HG02938 (cell line): ENCODE results near the gene SOX4.

ENCODE experiments used
- ATAC-seq: cut with Tn5 transposase; IDR thresholded peaks from one replicate; pipeline ENCODE4 v1.9.1; 2021; ENCODE audit warnings: mild to moderate bottlenecking, moderate library complexity; ENCODE audit not compliant: unreplicated experiment

Gene SOX4

GRCh38 chr6:21592953-21593352 is 598 bp upstream of the SOX4 start:
- ATAC-seq, result no peak

DNA sequence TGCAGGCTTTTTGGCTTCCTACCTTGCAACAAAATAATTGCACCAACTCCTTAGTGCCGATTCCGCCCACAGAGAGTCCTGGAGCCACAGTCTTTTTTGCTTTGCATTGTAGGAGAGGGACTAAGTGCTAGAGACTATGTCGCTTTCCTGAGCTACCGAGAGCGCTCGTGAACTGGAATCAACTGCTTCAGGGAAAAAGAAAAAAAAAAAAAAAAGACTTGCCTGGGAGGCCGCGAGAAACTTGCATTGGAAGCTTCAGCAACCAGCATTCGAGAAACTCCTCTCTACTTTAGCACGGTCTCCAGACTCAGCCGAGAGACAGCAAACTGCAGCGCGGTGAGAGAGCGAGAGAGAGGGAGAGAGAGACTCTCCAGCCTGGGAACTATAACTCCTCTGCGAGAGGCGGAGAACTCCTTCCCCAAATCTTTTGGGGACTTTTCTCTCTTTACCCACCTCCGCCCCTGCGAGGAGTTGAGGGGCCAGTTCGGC is 420 bp downstream of the SOX4 start:
- ATAC-seq, result peak; percentile 15

GRCh38 chr6:21594416-21595281 is 1.1 kb downstream of the SOX4 start:
- ATAC-seq, result peak; percentile 6

DNA sequence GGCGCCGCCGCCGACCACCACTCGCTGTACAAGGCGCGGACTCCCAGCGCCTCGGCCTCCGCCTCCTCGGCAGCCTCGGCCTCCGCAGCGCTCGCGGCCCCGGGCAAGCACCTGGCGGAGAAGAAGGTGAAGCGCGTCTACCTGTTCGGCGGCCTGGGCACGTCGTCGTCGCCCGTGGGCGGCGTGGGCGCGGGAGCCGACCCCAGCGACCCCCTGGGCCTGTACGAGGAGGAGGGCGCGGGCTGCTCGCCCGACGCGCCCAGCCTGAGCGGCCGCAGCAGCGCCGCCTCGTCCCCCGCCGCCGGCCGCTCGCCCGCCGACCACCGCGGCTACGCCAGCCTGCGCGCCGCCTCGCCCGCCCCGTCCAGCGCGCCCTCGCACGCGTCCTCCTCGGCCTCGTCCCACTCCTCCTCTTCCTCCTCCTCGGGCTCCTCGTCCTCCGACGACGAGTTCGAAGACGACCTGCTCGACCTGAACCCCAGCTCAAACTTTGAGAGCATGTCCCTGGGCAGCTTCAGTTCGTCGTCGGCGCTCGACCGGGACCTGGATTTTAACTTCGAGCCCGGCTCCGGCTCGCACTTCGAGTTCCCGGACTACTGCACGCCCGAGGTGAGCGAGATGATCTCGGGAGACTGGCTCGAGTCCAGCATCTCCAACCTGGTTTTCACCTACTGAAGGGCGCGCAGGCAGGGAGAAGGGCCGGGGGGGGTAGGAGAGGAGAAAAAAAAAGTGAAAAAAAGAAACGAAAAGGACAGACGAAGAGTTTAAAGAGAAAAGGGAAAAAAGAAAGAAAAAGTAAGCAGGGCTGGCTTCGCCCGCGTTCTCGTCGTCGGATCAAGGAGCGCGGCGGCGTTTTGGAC is 2.0 kb downstream of the SOX4 start:
- peak; percentile 20 for ATAC-seq

GRCh38 chr6:21596145-21596948 is 2.8 kb downstream of the SOX4 start:
- no peak for ATAC-seq

- ATAC-seq, result no peak
Observed at GRCh38 chr6:21596949-21597682, 3.6 kb downstream of the SOX4 start.

DNA sequence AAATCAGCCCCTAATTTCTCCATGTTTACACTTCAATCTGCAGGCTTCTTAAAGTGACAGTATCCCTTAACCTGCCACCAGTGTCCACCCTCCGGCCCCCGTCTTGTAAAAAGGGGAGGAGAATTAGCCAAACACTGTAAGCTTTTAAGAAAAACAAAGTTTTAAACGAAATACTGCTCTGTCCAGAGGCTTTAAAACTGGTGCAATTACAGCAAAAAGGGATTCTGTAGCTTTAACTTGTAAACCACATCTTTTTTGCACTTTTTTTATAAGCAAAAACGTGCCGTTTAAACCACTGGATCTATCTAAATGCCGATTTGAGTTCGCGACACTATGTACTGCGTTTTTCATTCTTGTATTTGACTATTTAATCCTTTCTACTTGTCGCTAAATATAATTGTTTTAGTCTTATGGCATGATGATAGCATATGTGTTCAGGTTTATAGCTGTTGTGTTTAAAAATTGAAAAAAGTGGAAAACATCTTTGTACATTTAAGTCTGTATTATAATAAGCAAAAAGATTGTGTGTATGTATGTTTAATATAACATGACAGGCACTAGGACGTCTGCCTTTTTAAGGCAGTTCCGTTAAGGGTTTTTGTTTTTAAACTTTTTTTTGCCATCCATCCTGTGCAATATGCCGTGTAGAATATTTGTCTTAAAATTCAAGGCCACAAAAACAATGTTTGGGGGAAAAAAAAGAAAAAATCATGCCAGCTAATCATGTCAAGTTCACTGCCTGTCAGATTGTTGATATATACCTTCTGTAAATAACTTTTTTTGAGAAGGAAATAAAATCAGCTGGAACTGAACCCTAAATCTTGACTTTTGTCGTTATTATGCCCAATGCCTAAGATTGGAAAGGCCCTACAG is 4.5 kb downstream of the SOX4 start:
- no peak for ATAC-seq

DNA sequence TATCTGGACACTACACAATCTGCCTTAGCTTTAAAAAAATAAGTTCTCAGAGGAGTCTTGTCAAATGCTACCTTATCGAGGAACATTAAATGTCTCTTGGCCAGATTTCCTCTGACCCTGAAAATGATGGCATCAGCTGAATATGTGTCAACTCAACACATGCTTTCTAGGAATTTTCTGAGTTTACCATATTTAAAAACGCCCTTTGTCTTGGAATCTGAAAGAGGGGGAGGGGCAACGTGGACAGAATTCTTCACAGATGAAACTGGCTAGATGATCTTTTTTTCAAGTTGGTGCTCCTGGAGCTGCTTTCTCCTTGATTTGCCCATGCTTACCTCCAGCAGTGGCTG is 5.1 kb downstream of the SOX4 start:
- no peak for ATAC-seq

DNA sequence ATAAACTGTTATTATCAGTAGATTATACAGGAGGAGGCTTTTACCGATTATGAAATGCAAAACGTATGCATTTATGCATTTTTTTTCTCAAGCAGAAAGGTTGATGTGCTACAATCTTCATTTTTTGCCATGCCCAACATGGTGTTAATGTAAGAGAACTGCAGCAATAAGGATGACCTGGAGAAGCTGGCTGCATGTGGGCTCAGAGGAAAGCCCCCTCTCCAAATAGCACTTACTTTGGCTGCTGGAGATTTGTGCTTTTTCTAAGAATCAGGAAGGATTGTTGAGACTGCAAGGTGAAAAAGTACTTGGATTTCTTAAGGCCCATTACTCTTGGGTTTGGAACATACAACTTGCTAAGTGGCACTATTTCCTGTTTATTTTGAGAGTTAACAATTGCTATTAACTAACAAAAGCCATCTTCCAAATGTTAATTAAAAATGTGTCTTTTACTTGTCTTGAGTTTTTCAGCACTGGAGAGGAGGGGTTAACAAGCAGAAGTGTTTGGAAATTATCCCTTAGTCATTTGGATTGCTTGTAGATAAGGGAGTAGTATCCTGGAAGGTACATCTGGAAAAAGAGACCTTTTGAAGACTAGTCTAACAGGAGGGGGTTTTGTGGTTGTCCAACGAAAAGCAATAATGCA is 5.6 kb downstream of the SOX4 start:
- no peak for ATAC-seq

- no peak for ATAC-seq
Observed at GRCh38 chr6:21601339-21601923, 7.9 kb downstream of the SOX4 start.

DNA sequence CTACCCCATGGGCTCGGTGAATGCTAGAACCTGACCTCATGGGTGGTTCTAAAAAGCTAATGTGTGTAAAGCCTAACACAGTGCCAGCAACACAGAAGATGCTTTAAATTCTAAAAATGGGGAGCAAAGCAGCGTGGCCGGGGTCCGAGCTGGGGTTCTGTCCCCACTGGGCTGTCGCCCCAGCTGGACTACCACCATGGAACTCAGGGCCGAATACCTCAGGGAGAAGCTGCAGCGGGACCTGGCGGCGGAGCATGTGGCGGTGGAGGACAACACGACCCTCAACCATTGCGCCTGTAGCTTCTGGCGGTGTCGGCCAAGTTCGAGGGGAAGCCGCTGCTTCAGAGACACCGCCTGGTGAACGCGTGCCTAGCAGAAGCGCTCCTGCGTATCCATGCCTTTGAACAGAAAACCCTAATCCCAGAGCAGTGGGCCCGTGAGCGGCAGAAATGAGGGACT is 8.4 kb downstream of the SOX4 start:
- no peak for ATAC-seq

- ATAC-seq, result no peak
Observed at GRCh38 chr6:21603082-21603952, 9.8 kb downstream of the SOX4 start.

GRCh38 chr6:21604081-21604480 is 10.5 kb downstream of the SOX4 start:
- ATAC-seq, result no peak

DNA sequence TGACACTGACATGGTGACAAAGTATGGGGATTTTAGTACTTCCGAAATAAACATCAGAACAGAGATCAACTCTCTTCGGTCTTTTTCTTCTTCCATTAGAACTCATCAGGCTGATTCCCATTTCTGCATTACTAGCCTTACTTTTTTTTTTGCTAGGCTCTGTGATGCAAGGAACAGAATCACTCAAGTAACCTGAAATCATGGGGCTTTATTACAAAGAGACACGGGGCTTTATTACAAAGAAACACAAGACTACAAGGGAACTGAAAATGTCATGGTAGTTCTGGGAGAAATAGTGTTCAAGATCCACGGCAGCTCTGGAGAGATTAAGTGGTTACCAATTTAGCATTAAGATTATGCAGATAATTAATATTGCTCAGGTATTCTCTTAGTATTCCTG is 11.6 kb downstream of the SOX4 start:
- ATAC-seq, result no peak

DNA sequence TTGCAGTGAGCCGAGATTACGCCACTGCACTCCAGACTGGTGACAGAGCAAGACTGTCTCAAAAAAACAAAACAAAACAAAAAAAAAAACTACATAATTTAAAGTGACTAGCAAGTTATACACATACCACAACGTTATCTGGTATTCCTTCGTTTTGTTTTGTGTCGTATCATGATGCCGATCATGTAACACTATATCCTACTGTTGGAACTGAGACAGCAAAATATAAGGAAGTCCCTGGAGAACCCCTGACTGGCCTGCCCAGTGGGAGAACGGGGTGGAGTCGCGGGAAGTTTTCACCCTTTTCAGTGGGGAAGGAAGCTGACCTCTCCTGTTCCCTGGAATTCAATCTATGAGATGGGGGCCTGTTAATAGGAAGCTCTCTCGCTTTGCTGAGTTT is 15.1 kb downstream of the SOX4 start:
- ATAC-seq, result no peak

DNA sequence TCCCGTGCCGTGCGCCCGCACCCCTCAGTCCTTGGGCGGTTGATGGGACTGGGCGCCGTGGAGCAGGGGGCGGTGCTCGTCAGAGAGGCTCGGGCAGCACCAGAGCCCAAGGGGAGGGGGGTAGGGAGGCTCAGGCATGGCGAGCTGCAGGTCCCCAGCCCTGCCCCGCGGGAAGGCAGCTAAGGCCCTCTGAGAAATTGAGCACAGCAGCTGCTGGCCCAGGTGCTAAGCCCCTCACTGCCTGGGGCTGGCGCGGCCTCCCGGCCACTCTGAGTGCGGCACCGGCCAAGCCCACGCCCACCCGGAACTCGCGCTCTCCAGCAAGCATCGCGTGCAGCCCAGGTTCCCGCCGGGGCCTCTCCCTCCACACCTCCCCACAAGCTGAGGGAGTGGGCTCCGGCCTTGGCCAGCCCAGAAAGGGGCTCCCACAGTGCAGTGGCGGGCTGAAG is 16.4 kb downstream of the SOX4 start:
- ATAC-seq, result no peak

GRCh38 chr6:21610341-21610740 is 16.8 kb downstream of the SOX4 start:
- peak; percentile 93 for ATAC-seq
